ENCODE results near the gene SPRED1.

Gene SPRED1

DNA sequence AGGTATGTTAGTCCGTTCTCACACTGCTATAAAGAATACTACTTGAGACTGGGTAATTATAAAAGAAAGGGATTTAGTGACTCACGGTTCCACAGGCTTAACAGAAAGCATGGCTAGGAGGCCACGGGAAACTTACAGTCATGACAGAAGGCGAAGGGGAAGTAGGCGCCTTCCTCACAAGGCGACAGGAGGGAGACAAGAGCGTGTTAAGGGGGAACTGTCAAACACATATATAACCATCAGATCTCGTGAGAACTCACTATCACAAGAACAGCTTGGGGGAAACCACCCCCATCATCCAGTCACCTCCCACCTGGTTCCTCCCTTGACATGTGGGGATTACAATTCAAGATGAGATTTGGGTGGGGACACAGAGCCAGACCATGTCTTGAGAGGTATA is 30.4 kb downstream of the SPRED1 start:
- DNase-seq (ENCODE audit: low spot score), result no peak

DNA sequence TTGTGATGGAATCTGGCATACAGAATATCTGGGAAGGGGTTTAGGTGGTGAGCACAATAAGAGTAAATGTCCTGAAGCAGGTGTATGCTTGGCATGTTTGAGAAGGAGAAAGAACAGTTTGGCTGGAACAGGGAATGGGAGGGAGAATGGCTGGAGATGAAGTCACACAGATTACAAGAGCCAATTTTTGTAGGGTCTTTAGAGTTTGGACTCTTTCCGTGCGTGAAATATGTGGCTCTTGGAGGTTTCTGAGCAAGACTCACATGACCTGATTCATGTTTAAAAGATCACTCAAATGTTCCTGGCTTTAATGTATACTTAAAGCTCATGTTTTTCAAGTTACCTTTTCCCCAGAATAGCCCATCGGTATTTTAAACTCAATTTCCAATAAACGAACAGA is 32.8 kb downstream of the SPRED1 start:
- no peak for DNase-seq (ENCODE audit: low spot score)

DNA sequence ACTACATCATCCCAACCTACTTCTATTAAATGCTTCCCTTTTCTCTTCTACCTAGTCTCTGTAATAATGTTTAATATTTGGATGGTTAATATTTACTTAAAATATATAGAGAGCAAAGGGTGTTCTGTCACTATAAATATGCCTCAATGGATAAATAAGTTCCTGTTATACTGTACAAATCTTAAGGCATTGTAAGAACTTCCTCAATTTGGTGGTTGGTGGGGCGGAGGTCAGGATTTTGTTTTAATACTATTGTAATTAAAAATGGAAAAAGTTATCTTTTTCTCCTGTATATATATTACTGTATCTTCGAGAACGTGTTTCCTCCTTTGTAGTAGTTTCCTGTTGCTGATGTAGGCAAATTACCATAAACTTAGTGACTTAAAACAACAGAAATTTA is 41.5 kb downstream of the SPRED1 start:
- DNase-seq (ENCODE audit: low spot score), result no peak

GRCh38 chr15:38297623-38298388 is 45.2 kb downstream of the SPRED1 start:
- DNase-seq (ENCODE audit: low spot score), result no peak

DNA sequence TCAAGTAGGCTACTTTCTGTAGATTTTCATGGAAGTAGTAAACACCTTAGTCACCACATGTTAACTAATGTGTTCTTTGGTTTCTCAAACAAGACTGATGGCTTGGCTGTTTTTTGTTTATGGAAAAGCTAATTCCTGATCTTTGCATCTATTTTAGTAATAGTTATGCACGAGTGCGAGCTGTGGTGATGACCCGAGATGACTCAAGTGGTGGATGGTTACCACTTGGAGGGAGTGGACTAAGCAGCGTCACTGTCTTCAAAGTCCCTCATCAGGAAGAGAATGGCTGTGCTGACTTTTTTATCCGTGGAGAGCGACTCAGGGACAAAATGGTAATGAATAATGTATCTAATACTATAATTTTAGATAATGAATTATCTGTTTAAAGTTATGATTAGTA is 46.6 kb downstream of the SPRED1 start:
- DNase-seq (ENCODE audit: low spot score), result no peak

- no peak for DNase-seq (ENCODE audit: low spot score)
Measured at GRCh38 chr15:38300395-38300794, 47.8 kb downstream of the SPRED1 start.

GRCh38 chr15:38304481-38304880 is 51.8 kb downstream of the SPRED1 start:
- DNase-seq (ENCODE audit: low spot score), result no peak

GRCh38 chr15:38307251-38307650 is 54.6 kb downstream of the SPRED1 start:
- DNase-seq (ENCODE audit: low spot score), result no peak

DNA sequence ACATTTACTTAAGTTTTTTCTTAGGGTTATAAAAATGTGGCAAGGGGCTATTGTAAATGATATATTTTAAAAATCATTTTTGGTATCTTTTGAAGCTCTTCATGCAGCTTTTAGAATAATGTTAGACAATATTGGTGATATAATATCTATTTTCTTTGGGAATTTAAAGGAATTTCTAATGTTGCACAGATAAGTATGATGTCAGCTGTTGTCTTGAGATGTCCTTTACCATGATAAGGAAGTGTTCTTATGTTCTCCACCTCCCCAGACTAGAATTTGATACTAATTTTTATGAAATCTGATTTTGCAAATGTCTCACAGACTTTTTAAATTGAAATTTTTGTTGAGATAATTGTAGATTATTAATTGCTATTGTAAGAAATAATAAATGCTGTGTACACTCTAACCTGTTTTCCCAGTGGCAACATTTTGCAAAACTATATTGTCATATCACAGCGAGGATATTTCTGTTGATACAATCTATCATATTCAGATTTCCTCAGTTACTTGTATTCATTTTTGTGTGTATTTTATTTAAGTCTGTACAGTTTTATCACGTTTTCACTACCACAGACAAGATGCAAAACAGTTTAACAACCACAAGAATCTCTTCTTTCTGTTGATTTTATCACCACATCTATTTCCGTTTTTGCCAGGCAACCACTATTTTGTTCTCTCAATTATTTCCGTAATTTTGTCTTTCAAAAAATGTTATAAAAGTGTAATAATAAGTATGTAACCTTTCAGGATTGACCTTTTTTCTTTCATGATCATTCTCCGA is 55.4 kb downstream of the SPRED1 start:
- DNase-seq (ENCODE audit: low spot score), result no peak

GRCh38 chr15:38308797-38309196 is 56.2 kb downstream of the SPRED1 start:
- no peak for DNase-seq (ENCODE audit: low spot score)

GRCh38 chr15:38312190-38312589 is 59.6 kb downstream of the SPRED1 start:
- DNase-seq (ENCODE audit: low spot score), result no peak

DNA sequence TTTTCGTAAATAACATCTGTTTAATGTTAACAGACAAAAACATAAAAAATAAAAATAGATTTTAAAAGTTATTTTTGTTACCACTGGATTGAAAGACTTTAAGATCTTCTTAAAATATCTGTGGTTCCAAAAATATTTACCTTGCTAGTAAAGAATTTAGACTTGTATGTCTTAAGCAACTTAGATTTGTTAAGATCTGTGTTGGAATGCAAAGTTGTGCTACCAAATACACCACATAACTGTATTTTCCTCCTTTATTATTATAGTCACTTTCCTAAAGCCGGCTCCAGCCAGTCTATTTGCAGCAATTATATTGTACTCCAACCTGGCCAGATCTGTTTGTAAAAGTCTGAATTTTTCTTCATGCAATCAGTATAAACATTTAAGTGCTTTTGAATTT is 63.7 kb downstream of the SPRED1 start:
- no peak for DNase-seq (ENCODE audit: low spot score)

DNA sequence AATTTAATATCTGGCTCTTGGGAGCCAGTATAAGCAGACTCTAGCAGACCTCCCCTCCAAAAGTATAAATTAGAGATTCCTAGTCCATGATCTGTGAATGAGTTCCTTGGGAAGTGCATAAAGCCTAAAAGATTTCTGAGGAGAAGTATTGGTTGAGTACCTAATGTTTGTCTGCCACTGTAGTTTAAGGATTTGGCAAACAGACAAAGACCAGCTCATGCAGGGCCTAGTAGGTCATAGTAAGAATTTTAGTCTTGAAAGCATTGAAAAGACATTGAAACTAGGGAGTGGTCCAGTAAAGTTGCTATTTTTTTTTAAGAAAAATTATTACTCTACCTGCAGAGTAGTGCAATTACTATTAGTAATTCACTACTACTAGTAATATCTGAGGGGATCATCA is 67.5 kb downstream of the SPRED1 start:
- DNase-seq (ENCODE audit: low spot score), result no peak

DNA sequence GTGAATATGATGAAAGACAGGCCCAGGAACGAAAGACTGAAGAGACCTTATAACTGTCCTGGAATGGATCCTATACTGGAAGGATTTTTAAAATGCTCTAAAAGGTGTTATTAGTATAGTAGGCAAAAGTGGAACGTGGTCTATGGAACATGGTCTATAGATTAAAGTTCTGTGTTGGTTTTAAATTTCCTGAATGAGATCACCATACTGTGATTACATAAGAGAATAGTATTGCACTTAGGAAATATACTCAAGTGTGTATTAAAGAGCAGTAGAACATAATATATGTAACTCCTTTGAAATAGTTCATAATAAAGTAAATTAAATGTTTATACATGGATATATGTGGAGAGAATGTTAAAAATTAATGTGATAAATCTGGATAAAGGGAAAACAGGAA is 68.2 kb downstream of the SPRED1 start:
- DNase-seq (ENCODE audit: low spot score), result no peak

DNA sequence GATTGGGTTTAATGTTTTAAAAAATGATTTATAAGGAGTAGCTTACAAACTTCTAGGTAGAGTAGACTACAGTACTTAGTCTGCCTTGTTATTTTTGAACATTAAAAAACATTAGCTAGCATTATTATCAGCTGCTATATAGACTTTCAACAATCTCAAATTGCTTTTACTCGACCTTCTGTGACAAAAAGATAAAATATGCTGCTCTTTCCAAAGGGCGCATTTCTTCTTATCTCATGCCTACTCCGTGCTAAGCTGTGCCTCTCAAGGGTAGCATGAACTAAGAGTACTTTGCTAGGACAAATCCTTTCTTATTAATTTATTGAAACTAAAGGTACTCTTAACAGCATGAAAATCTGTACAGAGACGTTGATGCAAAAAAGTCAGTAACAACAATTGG is 71.3 kb downstream of the SPRED1 start:
- DNase-seq (ENCODE audit: low spot score), result peak; percentile 42

- no peak for DNase-seq (ENCODE audit: low spot score)
Measured at GRCh38 chr15:38324939-38325647, 72.5 kb downstream of the SPRED1 start.

DNA sequence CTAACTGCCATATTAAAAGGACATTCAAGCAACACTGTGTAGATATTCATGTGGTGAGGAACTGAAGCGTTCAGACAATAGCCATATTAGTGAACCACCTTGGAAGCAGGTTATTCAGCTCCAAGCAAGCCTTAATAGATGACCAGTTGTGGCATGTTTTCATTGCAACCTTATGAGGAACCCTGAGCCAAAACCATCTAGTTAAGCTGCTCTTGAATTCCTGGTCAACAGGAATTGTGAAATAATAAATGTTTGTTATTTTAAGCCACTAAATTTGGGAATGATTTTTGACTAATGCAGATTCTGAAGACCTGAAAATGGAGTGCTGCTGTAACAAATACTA is 73.0 kb downstream of the SPRED1 start:
- no peak for DNase-seq (ENCODE audit: low spot score)

GRCh38 chr15:38332711-38333110 is 80.1 kb downstream of the SPRED1 start:
- DNase-seq (ENCODE audit: low spot score), result no peak

- no peak for DNase-seq (ENCODE audit: low spot score)
Measured at GRCh38 chr15:38335116-38335515, 82.5 kb downstream of the SPRED1 start.

DNA sequence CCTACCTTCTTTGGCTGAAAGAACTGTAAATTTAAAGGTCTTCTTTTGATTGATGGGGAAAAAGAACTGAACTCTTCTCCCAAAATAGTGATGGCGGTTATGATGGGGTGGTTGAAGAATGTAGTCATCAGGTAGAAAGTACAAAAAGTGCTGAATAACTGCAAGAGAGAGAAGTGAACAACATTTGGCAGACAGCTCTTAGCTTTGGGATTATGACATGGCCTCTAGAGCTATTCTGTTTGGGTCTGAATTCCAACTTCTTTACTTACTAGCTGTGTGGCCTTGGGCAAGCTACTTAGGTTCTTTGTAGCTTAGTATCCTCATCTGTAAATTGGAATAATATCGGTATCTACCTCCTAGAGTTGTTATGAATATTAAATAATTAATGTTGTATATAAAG is 91.7 kb downstream of the SPRED1 start:
- no peak for DNase-seq (ENCODE audit: low spot score)

- no peak for DNase-seq (ENCODE audit: low spot score)
Measured at GRCh38 chr15:38349251-38349650, 96.6 kb downstream of the SPRED1 start.

GRCh38 chr15:38351466-38351865 is 98.8 kb downstream of the SPRED1 start:
- DNase-seq (ENCODE audit: low spot score), result no peak

DNA sequence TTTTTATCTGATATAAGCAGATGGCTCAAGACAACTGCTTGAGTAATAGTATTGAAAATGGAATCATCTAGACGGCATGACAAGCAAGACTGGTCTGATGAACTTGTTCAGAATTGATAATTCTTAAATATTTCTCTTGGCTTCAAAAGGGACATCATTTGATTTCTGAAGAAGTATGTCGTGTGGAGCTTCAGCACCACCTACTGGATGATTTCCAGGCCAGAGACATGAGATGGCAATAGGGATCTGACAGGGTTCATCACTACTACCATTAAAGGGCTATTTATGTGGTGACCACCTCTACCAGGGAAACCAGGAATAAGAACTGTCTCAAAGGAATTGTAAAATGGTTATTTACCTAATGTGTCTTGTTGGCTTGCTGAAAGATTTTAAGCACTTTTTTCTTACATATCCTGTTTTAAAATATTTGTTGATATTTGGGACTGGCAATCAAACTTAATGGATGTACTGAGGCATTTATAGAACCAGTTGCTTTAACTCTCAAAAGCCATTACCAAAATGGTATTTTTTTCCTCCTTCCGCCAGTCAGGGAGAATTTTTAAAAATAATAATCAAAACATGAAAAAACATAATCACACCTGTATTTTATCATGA is 101.8 kb downstream of the SPRED1 start:
- DNase-seq (ENCODE audit: low spot score), result peak; percentile 61

Measured in hematopoietic multipotent progenitor cell treated with erythropoietin and hydrocortisone succinate and interleukin-3 and kit ligand, for 15 days (in vitro differentiated cells).